KG1 (cell line): ENCODE results near the gene TPO.

Experiments
- DNase-seq: peaks from one replicate; lab custom pipeline; 2025; lab: John Stamatoyannopoulos, UW

Gene TPO

GRCh38 chr2:1584691-1585485, 171.6 kb downstream of the TPO start:
- no peak for DNase-seq

GRCh38 chr2:1585635-1586034, 172.4 kb downstream of the TPO start:
- no peak for DNase-seq

- DNase-seq: no peak
Measured at GRCh38 chr2:1586251-1586922, 173.1 kb downstream of the TPO start.

- DNase-seq: no peak
Measured at GRCh38 chr2:1586923-1587840, 173.9 kb downstream of the TPO start.

GRCh38 chr2:1588051-1588977, 175.1 kb downstream of the TPO start:
- no peak for DNase-seq

- no peak for DNase-seq
Measured at GRCh38 chr2:1588978-1589621, 175.8 kb downstream of the TPO start.

- no peak for DNase-seq
Measured at GRCh38 chr2:1590596-1591460, 177.6 kb downstream of the TPO start.

- DNase-seq: no peak
Measured at GRCh38 chr2:1591461-1591770, 178.2 kb downstream of the TPO start.
